ENCODE results near the gene SART3. TPM values are rescaled to one million over a fixed set of nuclear protein-coding genes. Genes with fewer than 3 reads are reported as not detected.

Gene SART3
- total and polyA plus RNA-seq, 2 of the 4 experiments (the other 2 are of a cell fraction): 22.6 to 37.8 TPM

DNA sequence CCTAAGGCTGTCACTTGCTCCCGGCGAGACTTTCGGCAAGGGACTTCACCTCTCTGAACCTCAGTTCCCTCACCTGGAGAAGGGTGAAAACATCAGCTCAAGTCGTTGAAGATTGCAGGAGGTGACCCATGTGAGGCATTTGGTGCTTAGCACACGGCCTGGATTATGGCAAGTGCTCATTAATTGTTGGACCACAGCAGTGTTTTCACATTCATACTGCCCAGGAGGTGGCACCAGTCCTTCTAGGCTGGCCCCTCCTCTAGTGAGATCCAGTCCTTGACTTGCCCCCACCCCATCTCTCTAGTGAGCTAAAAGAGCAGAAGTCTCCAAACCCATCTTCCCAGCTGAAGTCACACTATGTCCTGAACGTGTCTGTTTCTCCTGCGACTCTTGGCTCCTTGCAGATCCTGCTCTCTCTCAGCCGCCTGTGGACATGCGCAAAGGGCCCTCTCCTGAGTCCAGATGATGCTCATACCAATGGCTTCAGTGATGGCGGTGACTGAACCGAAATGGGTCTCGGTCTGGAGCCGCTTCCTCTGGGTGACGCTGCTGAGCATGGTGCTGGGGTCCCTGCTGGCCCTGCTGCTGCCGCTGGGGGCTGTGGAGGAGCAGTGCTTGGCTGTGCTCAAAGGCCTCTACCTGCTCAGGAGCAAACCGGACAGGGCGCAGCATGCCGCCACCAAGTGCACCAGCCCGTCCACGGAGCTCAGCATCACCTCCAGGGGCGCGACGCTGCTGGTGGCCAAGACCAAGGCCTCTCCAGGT is 44.3 kb downstream of the SART3 start (continued):
- TF ChIP-seq, protein P1, sequence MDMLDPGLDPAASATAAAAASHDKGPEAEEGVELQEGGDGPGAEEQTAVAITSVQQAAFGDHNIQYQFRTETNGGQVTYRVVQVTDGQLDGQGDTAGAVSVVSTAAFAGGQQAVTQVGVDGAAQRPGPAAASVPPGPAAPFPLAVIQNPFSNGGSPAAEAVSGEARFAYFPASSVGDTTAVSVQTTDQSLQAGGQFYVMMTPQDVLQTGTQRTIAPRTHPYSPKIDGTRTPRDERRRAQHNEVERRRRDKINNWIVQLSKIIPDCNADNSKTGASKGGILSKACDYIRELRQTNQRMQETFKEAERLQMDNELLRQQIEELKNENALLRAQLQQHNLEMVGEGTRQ (IDR thresholded peaks at IDR 0.05; ENCODE audit: low read depth, low read length): no peak

GRCh38 chr12:108515916-108516315 is 45.1 kb downstream of the SART3 start:
- ChIA-PET POLR2A (ENCODE audit: unreplicated experiment) (no interaction called here), CTCF (no interaction called here)
- H3K9me3 ChIP-seq (ENCODE audit: control insufficient read depth, insufficient read depth, low read length): no peaks in the 10 kb centered on the region
- WGBS, 2 experiments (ENCODE audit: extremely low coverage in 2 of 2, insufficient read length in 1 of 2): no CpG with 5 or more reads among the region's 5 CpGs
- no peak for ATAC-seq (ENCODE audit: low read depth)
- no peak overlapping the region for H2BK5ac ChIP-seq (ENCODE audit: low read depth, low read length, poor library complexity, severe bottlenecking)
- peak overlapping the region; percentile 92 for H3K4me2 ChIP-seq (ENCODE audit: low read depth, low read length)
- H3K56ac ChIP-seq (ENCODE audit: extremely low read depth, insufficient read depth, low read length): no peak overlapping the region
- H3K4ac ChIP-seq (ENCODE audit: low read depth, low read length): peak overlapping the region; percentile 22; the same call in 1 of the 2 replicates
- dilution Hi-C loops (cut with HindIII; ENCODE audit: low sequenced_read_pairs, unreplicated experiment): no loop called here
- H2BK15ac ChIP-seq (ENCODE audit: low read depth, low read length): no peak overlapping the region
- H3K4me1 ChIP-seq (ENCODE audit: control insufficient read depth, insufficient read depth, low read length): peaks cover 3% of the 10 kb centered on the region
- peak overlapping the region; percentile 52 for H3K14ac ChIP-seq (replicated peaks; ENCODE audit: low read depth, low read length)
- no peak overlapping the region for H2BK120ac ChIP-seq (ENCODE audit: low read depth, low read length)
- peak overlapping the region; percentile 51 for H2AK9ac ChIP-seq (replicated peaks; ENCODE audit: low read depth, low read length, poor library complexity)
- intact Hi-C loops (cut with micrococcal nuclease): no loop called here
- no peak overlapping the region for H2BK20ac ChIP-seq (ENCODE audit: low read depth, low read length)
- H4K8ac ChIP-seq (ENCODE audit: low read depth in 2 of 2, low read length in 2 of 2): no peak overlapping the region
- H3K79me1 ChIP-seq (ENCODE audit: low read depth in 1 of 2, low read length in 2 of 2): peaks cover 15 to 44% of the 10 kb centered on the region in 2 experiments
- no peak overlapping the region for H3K27ac ChIP-seq (ENCODE audit: insufficient read depth, low read length)
- H3K27me3 ChIP-seq (ENCODE audit: control insufficient read depth, insufficient read depth, low read length): no peaks in the 10 kb centered on the region; the same call in 1 of the 2 replicates
- no peak overlapping the region for H4K5ac ChIP-seq (ENCODE audit: low read depth, low read length)
- no peak for DNase-seq
- H4K20me1 ChIP-seq (ENCODE audit: insufficient read depth, low read length): no peaks in the 10 kb centered on the region; the same call in 1 of the 2 replicates
- H3K36me3 ChIP-seq (ENCODE audit: control insufficient read depth, insufficient read depth, low read length): peaks cover 29% of the 10 kb centered on the region
- no TSS peak for BruUV-seq (replicated peaks)
- TF ChIP-seq FOS (IDR thresholded peaks at IDR 0.05; ENCODE audit: low read depth, low read length): no peak
- no peak for TF ChIP-seq RAD21 (IDR thresholded peaks at IDR 0.05; ENCODE audit: low read length)
- no peak for TF ChIP-seq SMC3 (IDR thresholded peaks at IDR 0.05; ENCODE audit: low read depth, low read length)
- in situ Hi-C loops (cut with MboI; ENCODE audit: low sequenced_read_pairs): loop anchor here (25.0 kb wide), 1 partner anchor 829 kb away; the partner anchor contains the start of gene PWP1
- no peak overlapping the region for H4K91ac ChIP-seq (ENCODE audit: insufficient read depth, low read depth, low read length)
- H3K23ac ChIP-seq (ENCODE audit: low read depth, low read length): peak overlapping the region; percentile 70
- H2AFZ ChIP-seq (replicated peaks; ENCODE audit: low read length, poor library complexity): peak overlapping the region; percentile 96
- H3K18ac ChIP-seq (ENCODE audit: low read depth, low read length): no peak overlapping the region
- peak overlapping the region; percentile 74 for H3K4me3 ChIP-seq (ENCODE audit: insufficient read depth, low read depth, low read length)
- no peak overlapping the region for H2AK5ac ChIP-seq (ENCODE audit: low read depth, low read length)
- H3K9me1 ChIP-seq (ENCODE audit: insufficient read depth, low read length): peaks cover 18% of the 10 kb centered on the region; the same call in 1 of the 2 replicates
- H3K9ac ChIP-seq (ENCODE audit: low read depth, low read length): peak overlapping the region; percentile 78

Measured in IMR-90 (cell line).